ENCODE results near the gene FAM171A1. TPM values are rescaled to one million over a fixed set of nuclear protein-coding genes. Genes with fewer than 3 reads are reported as not detected.

The FAM171A1 gene
- total RNA-seq, 1 donor = 25.0 TPM

DNA sequence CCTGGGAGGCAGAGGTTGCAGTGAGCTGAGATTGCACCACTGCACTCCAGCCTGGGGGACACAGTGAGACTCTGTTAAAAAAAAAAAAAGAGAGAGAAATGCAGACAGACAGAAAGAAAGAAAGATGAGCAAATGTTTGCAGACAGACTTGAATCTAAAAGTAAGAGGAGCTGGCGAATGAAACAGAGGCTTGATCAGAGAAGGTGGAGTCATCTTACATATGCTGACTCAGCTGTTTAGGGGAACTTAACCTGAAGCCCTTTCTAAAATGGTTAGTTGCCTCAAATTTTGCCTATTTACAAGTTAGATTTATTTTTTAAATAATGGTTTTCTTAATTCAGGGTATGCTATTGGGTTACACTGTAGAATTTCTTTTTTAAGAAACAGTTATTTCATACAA lies 5.4 kb downstream of the FAM171A1 start:
- H3K4me2 ChIP-seq (ENCODE audit: insufficient read depth, low read length) = no peak overlapping the region
- no peak overlapping the region for H3K4me3 ChIP-seq (ENCODE audit: insufficient read depth, low read length)
- TF ChIP-seq, protein P1, sequence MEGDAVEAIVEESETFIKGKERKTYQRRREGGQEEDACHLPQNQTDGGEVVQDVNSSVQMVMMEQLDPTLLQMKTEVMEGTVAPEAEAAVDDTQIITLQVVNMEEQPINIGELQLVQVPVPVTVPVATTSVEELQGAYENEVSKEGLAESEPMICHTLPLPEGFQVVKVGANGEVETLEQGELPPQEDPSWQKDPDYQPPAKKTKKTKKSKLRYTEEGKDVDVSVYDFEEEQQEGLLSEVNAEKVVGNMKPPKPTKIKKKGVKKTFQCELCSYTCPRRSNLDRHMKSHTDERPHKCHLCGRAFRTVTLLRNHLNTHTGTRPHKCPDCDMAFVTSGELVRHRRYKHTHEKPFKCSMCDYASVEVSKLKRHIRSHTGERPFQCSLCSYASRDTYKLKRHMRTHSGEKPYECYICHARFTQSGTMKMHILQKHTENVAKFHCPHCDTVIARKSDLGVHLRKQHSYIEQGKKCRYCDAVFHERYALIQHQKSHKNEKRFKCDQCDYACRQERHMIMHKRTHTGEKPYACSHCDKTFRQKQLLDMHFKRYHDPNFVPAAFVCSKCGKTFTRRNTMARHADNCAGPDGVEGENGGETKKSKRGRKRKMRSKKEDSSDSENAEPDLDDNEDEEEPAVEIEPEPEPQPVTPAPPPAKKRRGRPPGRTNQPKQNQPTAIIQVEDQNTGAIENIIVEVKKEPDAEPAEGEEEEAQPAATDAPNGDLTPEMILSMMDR (IDR thresholded peaks at IDR 0.05; ENCODE audit: extremely low read depth, low read depth, low read length) = no peak
- no peak overlapping the region for H2AFZ ChIP-seq (ENCODE audit: low read length)
- H3K36me3 ChIP-seq (ENCODE audit: insufficient read depth, low read length) = no peaks in the 10 kb centered on the region
- no peaks in the 10 kb centered on the region for H3K9me3 ChIP-seq (ENCODE audit: low read depth, low read length)
- no peak for DNase-seq (ENCODE audit: insufficient read length, low spot score, missing footprints)
- H3K79me2 ChIP-seq (ENCODE audit: insufficient read depth, low read length) = peaks cover 93% of the 10 kb centered on the region
- H3K4me1 ChIP-seq (ENCODE audit: insufficient read depth, low read length) = peaks cover 4% of the 10 kb centered on the region
- H3K27me3 ChIP-seq (ENCODE audit: insufficient read depth, low read length) = no peaks in the 10 kb centered on the region
- no peak overlapping the region for H3K27ac ChIP-seq (ENCODE audit: low read depth, low read length)
- peaks cover 26% of the 10 kb centered on the region for H4K20me1 ChIP-seq (ENCODE audit: insufficient read depth, low read length)

DNA sequence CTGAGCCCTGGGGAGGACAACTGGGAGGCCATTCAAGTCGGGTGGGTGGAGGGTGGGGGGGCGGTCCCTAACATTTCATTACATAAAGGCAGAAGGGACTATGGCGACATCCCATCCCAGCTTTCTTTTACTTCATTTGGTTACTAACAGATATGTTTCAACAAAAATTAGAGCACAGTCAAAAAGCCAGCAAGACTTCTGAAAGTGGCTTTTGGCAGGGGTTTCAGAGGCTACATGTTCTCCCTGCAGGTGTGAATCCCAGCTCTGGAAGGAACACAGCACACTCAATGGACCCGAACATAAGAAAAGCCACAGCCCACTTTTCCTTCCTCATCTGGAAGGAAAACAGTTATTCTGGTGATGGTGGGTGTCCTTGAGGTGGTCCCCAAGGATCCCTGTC lies 7.1 kb downstream of the FAM171A1 start:
- H2AFZ ChIP-seq (ENCODE audit: low read length) = no peak overlapping the region
- no peak for DNase-seq (ENCODE audit: insufficient read length, low spot score, missing footprints)
- no peaks in the 10 kb centered on the region for H3K9me3 ChIP-seq (ENCODE audit: low read depth, low read length)
- peaks cover 97% of the 10 kb centered on the region for H3K79me2 ChIP-seq (ENCODE audit: insufficient read depth, low read length)
- H3K27me3 ChIP-seq (ENCODE audit: insufficient read depth, low read length) = no peaks in the 10 kb centered on the region
- H3K27ac ChIP-seq (ENCODE audit: low read depth, low read length) = no peak overlapping the region
- TF ChIP-seq, protein P1 (IDR thresholded peaks at IDR 0.05; ENCODE audit: extremely low read depth, low read depth, low read length) = no peak
- no peak overlapping the region for H3K4me2 ChIP-seq (ENCODE audit: insufficient read depth, low read length)
- H3K4me3 ChIP-seq (ENCODE audit: insufficient read depth, low read length) = no peak overlapping the region
- peaks cover 30% of the 10 kb centered on the region for H4K20me1 ChIP-seq (ENCODE audit: insufficient read depth, low read length)
- H3K36me3 ChIP-seq (ENCODE audit: insufficient read depth, low read length) = no peaks in the 10 kb centered on the region
- H3K4me1 ChIP-seq (ENCODE audit: insufficient read depth, low read length) = peaks cover 4% of the 10 kb centered on the region

DNA sequence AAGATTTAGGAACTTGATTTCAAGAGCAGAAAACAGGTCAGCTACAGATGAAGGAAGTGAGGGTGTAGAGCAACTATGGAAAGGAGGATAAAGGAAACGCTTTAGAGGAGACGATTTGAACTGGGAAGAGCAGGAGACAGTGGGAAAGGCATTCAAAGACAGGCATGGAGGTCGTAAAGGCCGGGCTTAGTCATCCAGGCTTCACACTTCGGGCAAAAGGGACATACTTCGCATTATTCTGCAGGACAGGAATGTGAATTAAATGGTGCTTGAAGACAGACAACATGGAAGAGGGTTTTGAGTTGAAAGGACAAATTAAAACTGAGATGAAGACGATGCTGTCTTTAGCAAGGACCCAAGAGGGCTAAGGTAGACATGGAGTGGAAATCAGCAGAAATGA lies 8.1 kb downstream of the FAM171A1 start:
- H3K27me3 ChIP-seq (ENCODE audit: insufficient read depth, low read length) = no peaks in the 10 kb centered on the region
- H3K27ac ChIP-seq (ENCODE audit: low read depth, low read length) = no peak overlapping the region
- DNase-seq (ENCODE audit: insufficient read length, low spot score, missing footprints) = no peak
- no peak overlapping the region for H3K4me2 ChIP-seq (ENCODE audit: insufficient read depth, low read length)
- no peaks in the 10 kb centered on the region for H3K4me1 ChIP-seq (ENCODE audit: insufficient read depth, low read length)
- TF ChIP-seq, protein P1 (IDR thresholded peaks at IDR 0.05; ENCODE audit: extremely low read depth, low read depth, low read length) = no peak
- H4K20me1 ChIP-seq (ENCODE audit: insufficient read depth, low read length) = peaks cover 25% of the 10 kb centered on the region
- H3K79me2 ChIP-seq (ENCODE audit: insufficient read depth, low read length) = peaks cover 97% of the 10 kb centered on the region
- H3K36me3 ChIP-seq (ENCODE audit: insufficient read depth, low read length) = no peaks in the 10 kb centered on the region
- H3K4me3 ChIP-seq (ENCODE audit: insufficient read depth, low read length) = no peak overlapping the region
- no peaks in the 10 kb centered on the region for H3K9me3 ChIP-seq (ENCODE audit: low read depth, low read length)
- no peak overlapping the region for H2AFZ ChIP-seq (ENCODE audit: low read length)

DNA sequence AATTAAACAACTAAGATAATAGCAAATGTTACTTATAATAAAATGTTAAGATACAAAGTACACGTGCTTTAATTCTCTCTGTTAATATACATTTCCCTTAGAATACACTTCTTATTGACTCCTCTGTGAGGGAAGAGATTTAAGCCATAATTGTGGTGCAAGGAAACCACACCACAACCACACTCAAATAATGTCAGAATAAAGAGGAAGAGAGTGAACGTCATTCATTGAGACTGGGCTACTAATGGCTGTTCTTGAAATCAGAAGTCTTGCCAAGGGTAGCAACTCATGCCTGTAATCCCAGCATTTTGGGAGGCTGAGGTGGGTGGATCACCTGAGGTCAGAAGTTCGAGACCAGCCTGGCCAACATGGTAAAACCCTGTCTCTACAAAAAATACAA lies 10.0 kb downstream of the FAM171A1 start:
- H3K4me3 ChIP-seq (ENCODE audit: insufficient read depth, low read length) = no peak overlapping the region
- no peak overlapping the region for H3K27ac ChIP-seq (ENCODE audit: low read depth, low read length)
- no peaks in the 10 kb centered on the region for H3K4me1 ChIP-seq (ENCODE audit: insufficient read depth, low read length)
- H3K36me3 ChIP-seq (ENCODE audit: insufficient read depth, low read length) = no peaks in the 10 kb centered on the region
- H3K9me3 ChIP-seq (ENCODE audit: low read depth, low read length) = no peaks in the 10 kb centered on the region
- H4K20me1 ChIP-seq (ENCODE audit: insufficient read depth, low read length) = peaks cover 22% of the 10 kb centered on the region
- H3K4me2 ChIP-seq (ENCODE audit: insufficient read depth, low read length) = no peak overlapping the region
- peaks cover 96% of the 10 kb centered on the region for H3K79me2 ChIP-seq (ENCODE audit: insufficient read depth, low read length)
- TF ChIP-seq, protein P1 (IDR thresholded peaks at IDR 0.05; ENCODE audit: extremely low read depth, low read depth, low read length) = no peak
- DNase-seq (ENCODE audit: insufficient read length, low spot score, missing footprints) = no peak
- H3K27me3 ChIP-seq (ENCODE audit: insufficient read depth, low read length) = no peaks in the 10 kb centered on the region
- no peak overlapping the region for H2AFZ ChIP-seq (ENCODE audit: low read length)

Measured in osteoblast (primary cell).